Daoy (cell line): Measurements from ENCODE around the gene NCAN. TPM values are rescaled to one million over a fixed set of nuclear protein-coding genes. Genes with fewer than 3 reads are reported as not detected.
"Not testable (repeated sequence)": the region's sequence is repeated elsewhere in the genome, so short reads cannot be mapped to it uniquely, and the experiment has no call there.

Experiments used
- DNase-seq: peaks from one replicate; pipeline ENCODE4 v3.0.0-alpha.2; 2015; ENCODE audit warnings: low read depth
- total RNA-seq: library from RNA; depleted of rRNA; stranded (reverse); fragments of >200 nt; shearing (Covaris generic); gene quantifications from 2 replicates; pipeline ENCODE4 v1.2.3, GENCODE V29; 2014; rRNA removed

Gene NCAN
- 0.06 TPM in 1 of 2 replicates, not detected in the other for total RNA-seq

- no peak for DNase-seq
These were observed at the start of gene NCAN for GRCh38 chr19:19211499-19212420. Gene NCAN, plus strand, starts transcription at chr19:19211958. Its CDS starts 4,996 bp downstream, at chr19:19216954.

GRCh38 chr19:19162495-19162894 is 49.3 kb upstream of the NCAN start:
- no peak for DNase-seq

GRCh38 chr19:19165396-19165795 is 46.4 kb upstream of the NCAN start:
- DNase-seq, result no peak

GRCh38 chr19:19167612-19168011 is 44.1 kb upstream of the NCAN start:
- DNase-seq, result no peak

GRCh38 chr19:19169236-19170052 is 42.3 kb upstream of the NCAN start:
- DNase-seq, result no peak

- peak; percentile 86 for DNase-seq
These were observed 41.5 kb upstream of the NCAN start, which contains the start of gene MEF2B for GRCh38 chr19:19170053-19170872. Gene MEF2B, minus strand, starts transcription at chr19:19170263. Its CDS starts 19,528 bp downstream, at chr19:19150735.

- no peak for DNase-seq
These were observed 40.7 kb upstream of the NCAN start for GRCh38 chr19:19170873-19171672.

GRCh38 chr19:19171821-19172532 is 39.8 kb upstream of the NCAN start:
- DNase-seq, result peak; percentile 23

- DNase-seq, result not testable (repeated sequence)
These were observed 38.5 kb upstream of the NCAN start for GRCh38 chr19:19173243-19173642.

GRCh38 chr19:19176950-19177349 is 34.8 kb upstream of the NCAN start:
- peak; percentile 27 for DNase-seq

- peak; percentile 52 for DNase-seq
These were observed 32.0 kb upstream of the NCAN start for GRCh38 chr19:19179548-19180441.

GRCh38 chr19:19181488-19181998 is 30.2 kb upstream of the NCAN start:
- DNase-seq, result no peak

GRCh38 chr19:19185853-19186740 is 25.7 kb upstream of the NCAN start:
- peak; percentile 53 for DNase-seq

- DNase-seq, result no peak
These were observed 25.0 kb upstream of the NCAN start for GRCh38 chr19:19186742-19187141.

- DNase-seq, result no peak
These were observed 20.0 kb upstream of the NCAN start for GRCh38 chr19:19191768-19192077.

- peak; percentile 99 for DNase-seq
These were observed 19.5 kb upstream of the NCAN start, which contains the start of the genes BORCS8 and RFXANK for GRCh38 chr19:19192078-19192882. Gene BORCS8, minus strand, starts transcription at chr19:19192152. Its CDS starts 35 bp downstream, at chr19:19192117. Gene RFXANK, plus strand, starts transcription at chr19:19192258. Its CDS starts 1,689 bp downstream, at chr19:19193947.
